ENCODE measurements around the gene SLC22A7.
"Not testable (repeated sequence)": the region's sequence is repeated elsewhere in the genome, so short reads cannot be mapped to it uniquely, and the experiment has no call there.

SLC22A7 gene

DNA sequence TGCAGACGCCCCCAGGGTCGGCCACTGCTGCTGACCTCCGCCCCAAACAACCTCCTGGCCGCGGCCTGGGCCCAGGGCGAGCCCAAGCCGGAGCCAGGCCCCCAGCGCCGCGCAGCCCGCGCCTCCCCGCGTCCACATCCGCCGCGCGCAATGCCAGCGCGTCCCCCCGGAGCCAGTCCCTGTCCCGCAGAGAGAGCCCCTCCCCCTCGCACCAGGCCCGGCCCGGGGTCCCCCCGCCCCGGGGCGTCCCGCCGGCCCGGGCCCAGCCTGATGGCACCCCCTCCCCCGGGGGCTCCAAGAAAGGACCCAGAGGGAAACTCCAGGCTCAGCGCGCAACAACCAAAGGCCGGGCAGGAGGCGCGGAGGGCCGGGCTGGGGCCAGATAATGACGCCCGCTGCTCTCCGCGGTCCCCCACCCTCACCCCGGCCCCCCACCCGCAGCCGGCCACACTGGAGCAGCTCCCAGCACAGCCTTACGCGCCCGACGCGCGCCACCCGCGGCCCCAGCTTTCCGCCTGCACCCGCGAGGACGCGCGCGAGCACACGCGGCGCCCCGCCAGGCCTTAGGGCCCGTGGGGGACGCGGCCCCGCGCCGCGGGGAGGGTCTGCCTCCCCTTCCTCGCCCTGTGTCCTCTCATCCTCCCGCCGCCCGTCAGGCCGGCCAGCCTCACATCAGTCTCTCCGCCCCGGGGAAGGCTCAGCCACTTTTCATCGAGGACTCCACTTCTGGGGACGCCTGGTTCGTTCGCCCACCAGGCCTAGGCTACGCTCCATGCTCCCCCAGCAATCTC, 12.9 kb upstream of the SLC22A7 start:
- no peak for DNase-seq

DNA sequence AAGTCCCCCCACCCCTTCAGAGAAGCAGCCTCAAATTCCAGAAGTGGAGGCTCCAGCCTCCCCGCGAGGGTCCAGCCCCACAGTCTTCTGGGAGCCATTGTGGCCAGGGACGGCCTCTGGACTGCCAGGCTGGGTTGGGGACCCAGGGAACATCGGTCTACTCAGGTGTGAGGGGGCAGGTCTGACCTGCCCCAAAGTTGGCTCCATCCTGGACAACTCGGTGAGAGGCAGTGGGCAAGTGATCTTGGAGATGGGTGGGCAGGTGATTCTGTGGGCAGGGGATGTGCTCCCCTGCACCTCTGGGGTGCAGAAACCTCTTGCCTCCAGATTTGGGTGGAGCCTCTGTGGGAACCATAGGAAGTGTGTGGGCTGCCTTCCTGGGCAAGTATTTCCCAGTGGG, 12.2 kb upstream of the SLC22A7 start:
- DNase-seq: no peak

DNA sequence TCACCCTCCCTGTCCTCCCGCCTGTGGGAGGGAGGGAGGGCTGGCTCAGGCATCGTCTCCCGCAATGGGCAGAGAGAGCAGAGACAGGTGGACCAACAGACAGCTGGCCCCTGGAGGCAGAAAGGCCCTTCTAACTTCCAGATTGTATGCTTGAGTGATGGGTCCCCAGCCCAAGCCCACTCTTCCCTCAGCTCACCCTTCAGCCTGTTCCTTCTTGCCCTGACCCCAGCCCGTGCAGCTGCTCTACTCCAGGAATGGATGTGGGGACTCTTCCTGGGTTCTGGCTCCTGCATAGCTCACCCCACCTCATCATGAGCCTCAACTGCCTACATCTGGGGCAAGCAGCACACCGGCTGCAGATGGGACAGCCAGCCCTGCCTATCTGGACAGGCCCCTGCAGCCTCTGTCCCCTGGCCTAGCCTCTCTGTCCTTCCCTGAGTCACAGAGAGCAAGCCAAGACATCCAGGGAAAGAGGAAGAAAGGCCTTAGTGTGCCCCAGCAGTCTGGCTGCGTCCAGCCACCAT, 11.5 kb upstream of the SLC22A7 start:
- no peak for DNase-seq

DNA sequence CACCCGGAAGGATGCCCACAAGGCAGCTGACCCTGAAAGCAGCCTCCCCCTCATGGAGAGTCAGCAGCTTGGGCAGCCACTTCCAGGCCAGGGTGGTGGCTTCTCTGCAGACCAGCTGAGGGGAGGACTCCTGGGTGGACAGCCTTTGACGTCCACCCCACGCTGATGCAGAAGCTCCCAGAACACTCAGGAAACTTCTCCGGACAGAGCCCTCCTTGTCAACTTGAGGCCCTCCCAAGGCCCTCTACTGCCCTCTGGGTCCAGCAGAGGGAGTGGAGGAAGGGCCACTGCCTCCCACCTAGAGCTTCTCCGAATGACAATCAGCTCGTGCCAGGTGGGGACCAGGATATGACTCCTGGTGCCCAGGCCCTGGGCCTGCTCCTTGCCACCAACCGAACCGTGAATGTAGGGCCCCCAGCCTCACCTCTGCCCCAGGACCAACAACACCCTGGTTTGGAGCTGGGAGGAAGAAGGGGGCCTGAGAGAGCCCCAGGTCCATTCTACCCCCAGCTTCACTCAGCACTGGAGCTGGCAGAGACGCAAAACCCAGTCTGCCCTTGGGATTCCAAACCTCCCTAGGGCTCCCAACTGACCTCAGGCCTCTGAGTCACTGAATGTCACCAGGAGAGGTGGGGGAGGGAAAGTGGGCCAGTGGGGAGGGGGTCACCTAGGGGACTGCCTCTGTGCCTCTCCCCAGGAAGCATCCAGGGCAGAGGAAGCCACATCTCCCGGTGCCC, 10.9 kb upstream of the SLC22A7 start:
- no peak for DNase-seq

DNA sequence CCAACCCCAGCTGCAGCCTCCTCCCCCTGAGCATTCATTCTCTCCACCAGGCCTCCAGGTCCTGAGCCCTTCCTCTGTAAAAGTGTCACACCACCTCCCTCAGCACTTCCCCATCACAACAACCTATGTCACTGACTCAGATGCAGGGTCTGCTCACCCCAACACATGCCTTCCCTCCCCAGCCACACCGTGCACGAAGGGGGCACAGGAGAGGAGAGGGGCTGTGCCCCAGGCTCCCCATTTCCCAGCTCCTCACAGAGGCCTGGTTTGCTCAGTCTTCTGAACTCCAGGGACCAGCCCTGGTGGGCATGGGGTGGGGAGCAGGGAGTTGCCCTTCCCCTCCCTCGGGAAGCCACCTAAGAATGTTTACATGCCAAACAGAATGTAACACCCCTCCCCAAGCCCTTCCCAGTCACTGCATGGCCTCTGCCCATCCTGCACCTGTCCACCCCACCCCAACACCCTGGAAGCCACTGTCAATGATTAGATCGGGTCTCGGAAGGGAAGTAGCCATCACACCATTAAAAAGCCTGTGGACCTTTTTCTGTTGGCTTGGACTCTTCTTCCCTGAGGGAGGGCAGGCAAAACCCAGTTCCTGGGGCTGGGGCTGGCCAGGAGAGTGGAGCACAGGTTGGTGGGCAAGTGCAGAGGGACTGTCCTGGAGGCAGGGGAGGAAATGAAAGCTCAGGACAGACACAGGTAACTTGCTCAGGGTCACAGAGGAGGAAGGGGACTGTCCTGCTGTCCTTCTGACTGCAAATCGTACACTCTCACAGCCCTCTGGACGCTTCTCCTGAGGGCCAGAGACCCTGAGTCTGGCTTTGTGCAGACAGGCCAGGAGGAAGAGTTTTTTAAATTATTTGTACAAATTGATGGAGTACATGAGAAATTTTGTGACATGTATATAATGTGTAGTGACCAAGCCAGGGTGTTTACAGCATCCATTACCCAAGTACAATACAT, 10.1 kb upstream of the SLC22A7 start:
- DNase-seq: no peak

DNA sequence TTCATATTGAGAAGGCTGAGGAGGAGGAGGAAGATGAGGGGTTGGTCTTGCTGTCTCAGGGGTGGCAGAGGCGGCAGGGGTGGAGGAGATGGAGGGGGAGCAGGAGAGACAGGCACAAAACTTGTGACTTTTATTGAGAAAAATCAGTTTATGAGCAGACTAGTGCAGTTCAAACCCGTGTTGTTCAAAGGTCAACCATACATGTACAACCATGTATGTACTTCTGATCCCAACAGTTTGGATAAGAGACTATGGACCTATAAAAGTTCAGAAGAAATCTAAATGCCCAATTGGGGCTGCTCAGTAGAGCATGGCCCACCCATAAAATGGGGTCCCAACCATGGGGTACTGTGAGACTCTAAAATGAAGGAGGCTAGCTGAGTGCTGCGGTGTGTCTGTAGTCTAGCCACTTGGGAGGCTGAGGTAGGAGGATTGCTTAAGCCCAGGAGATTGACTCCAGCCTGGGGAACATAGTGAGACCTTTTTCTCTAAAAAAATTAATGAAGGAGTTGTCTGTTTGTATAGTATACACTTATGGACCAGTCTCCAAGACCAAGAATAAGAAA, 7.6 kb upstream of the SLC22A7 start:
- no peak for DNase-seq

DNA sequence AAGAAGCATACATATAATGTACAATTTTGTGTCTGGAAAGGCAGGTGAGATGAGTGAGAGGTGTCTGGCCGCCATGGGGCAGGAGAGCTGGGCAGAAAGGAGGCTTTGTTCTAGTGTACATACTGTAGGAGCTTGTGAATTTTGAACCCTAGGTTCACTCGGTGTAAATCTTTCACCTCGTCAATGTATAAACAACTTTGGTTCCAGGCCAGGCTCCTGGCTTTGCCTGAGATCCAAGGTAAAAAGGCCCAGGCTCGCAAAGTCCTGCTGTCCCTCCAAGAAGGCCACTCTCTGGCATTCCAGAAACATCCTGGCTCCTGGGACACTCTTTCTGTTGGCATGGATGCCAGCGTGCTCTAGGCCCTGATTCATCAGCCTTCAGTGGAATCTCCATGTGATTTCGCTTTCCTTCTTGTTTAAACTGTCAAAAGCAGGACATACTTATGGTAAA, 7.1 kb upstream of the SLC22A7 start:
- no peak for DNase-seq

DNA sequence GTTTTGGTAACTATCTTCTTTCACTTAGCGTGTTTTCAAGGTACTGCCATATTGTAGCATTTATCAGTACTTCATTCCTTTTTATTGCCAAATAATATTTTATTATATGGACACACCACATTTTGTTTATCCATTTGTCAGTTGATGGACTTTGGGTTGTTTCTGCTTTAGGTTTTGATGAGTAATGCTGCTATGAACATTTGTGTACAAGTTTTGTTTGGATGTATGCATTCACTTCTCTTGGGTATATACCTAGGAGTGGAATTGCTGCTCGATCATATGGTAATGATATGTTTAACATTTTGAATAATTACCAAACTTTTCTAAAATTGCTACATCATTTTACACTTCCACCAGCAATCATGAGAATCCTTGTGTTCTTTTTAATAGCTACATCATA, 6.4 kb upstream of the SLC22A7 start:
- no peak for DNase-seq

DNA sequence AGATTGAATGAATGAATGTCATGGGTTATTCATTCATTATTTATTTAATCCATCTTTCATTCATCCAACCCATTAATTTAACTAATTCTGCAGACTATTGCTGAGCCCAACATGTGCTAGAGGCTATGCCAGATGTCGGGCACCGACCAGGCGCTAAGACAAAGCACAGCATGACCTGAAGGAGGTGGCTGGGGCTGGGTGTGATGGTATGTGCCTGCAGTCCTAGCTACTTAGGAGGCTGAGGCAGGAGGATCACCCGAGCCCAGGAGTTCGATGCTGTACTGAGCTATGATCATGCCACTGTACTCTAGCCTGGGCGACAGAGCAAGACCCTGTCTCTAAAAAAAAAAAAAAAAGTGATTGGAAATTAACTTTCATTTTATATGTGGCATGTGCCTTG, 5.7 kb upstream of the SLC22A7 start:
- DNase-seq: no peak

DNA sequence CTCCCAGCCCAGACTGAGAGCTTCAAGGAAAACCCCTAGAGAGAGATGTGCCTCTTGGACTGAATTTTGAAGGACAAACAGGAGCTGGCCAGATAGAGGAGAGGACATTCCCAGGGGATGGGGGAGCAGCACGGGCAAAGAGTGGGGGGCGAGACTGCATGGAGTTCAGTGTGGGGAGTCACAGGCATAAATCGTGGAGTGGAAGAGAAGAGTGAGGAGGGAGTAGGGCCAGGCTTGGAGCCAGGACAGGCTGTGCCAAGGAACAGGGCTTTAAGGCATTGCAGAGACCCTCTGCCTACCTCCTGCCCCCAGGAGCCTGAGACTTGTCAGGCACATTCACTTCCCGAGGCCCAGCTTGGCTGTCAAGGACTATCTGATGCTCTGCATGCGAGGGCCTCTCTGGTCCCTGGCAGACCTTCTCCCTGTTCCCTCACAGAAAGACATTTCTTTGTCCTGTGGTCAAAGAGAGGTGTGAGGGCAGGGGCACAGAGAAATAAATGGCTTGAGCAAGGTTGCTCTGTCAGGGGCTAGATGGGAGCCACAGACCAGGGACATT, 5.2 kb upstream of the SLC22A7 start:
- no peak for DNase-seq

DNA sequence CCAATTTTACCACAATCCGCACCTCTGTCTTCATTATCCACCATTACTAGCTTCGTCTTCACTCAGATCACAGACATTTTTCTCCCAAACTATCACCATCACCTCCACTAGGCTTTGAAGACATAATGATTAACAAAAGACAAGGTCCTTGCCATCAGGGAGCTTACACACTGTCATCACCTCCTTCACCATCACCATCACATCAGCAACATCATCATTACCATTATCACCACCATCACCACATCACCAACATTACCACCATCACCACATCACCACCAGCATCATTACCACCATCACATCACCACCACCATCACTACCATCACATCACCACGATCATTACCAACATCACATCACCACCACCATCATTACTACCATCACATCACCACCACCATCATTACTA, 4.4 kb upstream of the SLC22A7 start:
- DNase-seq: no peak

DNA sequence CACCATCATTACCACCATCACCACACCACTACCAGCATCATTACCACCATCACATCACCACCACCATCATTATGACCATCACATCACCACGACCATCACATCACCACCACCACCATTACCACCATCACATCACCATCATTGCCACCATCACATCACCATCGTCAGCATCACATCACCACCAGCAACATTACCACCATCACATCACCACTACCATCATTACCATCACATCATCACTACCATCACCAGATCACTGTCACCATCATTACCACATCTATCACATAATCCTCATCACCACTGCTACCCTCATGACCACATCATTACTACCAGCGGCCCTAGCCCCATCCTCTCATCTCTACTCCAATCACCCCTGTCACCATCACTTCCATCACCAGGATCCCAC, 3.5 kb upstream of the SLC22A7 start:
- DNase-seq: no peak

DNA sequence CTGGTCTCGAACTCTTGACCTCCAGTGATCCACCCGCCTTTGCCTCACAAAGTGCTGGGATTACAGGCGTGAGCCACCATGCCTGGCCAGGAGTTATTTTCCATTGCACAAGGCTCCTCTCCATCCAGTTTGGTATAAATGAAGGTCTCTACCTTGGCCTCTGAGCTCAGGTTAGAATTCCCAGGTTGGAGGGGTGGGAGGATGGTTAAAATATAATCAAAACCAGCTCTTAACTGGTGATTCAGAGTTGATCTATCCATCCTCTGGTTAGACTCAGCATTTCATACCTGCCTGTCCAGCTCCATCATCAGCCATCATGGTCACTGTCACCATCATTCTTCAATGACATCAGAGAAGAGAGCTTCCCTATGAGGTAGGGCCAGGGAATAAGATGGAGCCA, 2.6 kb upstream of the SLC22A7 start:
- no peak for DNase-seq

DNA sequence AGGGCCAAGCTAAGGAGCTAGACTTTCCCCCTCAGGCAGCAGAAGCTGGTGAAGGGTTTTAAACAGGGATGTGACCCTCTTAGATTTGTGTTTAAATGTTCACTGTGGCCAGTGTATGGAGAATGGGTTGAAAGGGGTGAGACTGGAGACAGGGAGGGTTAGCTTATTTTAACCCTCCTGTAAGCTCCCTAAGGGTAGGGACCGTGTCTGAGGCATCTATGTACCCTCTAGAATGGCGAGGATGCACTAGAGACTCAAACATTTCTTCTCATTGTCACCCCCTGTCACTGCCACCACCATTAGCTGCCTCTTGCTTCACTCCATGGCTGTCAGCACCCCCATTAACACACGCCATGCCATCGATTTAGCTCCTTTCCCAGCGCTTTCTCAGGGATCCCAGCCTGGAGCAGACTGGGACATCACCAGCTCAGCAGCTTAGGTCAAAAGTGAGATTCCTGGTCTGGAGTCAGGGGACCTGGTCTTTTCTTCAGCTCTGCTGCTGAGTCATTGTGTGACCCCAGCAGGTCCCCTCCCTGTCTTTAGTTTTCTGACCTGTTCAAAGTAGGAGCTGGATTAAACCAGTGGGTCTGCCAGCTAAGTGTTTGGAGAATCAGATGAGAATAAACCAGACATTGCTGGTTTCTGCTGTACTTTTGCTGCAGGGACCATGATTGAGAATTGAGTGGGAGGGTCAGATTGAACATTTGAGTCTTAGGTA, 1.1 kb upstream of the SLC22A7 start:
- DNase-seq: no peak

DNA sequence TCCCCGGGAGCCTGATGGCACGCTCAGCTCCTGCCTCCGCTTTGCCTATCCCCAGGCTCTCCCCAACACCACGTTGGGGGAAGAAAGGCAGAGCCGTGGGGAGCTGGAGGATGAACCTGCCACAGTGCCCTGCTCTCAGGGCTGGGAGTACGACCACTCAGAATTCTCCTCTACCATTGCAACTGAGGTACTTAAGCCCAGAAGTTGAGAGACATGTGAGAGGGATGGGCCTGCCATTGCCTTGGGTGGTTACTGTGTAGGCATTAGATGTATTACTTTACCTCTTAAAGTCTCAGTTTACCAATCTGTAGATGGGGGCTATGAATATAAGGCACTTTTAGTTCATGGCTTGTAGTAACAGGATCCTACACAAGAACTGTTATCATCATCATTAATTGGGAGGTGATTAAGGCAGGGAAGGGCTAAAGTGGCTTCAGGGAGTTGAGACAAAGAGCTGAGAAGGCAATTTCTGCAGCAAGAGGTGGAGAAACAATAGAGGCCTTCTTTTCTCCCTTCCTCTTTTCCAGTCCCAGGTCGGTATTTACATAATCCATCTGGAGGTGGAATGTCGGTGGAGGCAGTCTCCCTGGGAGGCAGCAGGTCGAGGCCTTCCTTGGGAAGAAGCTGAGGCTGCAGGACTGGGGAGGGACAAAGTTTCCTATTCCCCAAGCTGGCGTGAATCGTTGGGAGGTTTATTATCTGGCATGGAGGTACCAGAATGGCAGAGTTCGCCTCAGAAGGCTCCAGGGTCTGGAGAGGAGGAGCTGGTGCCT, 691 bp downstream of the SLC22A7 start:
- no peak for DNase-seq

DNA sequence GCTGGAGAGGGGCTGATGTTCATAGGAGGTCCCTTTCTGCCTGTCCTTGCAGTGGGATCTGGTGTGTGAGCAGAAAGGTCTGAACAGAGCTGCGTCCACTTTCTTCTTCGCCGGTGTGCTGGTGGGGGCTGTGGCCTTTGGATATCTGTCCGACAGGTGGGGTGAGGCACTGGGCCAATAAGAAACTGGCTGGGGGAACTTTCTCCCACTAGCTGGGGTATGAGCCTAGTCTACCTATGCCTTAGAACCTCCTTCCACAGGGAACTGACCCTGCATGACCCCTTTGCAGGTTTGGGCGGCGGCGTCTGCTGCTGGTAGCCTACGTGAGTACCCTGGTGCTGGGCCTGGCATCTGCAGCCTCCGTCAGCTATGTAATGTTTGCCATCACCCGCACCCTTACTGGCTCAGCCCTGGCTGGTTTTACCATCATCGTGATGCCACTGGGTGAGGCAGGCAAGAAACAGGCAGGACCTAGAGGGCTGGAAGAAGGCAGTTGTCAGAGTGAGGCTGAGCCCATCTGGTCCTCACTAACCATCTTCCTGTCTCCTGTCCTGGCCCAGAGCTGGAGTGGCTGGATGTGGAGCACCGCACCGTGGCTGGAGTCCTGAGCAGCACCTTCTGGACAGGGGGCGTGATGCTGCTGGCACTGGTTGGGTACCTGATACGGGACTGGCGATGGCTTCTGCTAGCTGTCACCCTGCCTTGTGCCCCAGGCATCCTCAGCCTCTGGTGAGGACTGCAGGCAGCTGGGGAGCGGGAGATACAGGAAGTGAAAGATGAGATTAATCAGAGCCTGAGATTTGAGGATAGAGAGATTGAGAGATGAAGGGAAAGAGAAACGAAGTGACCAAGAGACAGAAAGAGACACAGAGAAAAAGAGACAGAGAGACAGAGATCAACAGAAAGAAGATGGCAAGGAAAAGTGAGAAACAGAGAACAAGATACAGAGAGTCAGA, 1.6 kb downstream of the SLC22A7 start:
- DNase-seq: no peak

DNA sequence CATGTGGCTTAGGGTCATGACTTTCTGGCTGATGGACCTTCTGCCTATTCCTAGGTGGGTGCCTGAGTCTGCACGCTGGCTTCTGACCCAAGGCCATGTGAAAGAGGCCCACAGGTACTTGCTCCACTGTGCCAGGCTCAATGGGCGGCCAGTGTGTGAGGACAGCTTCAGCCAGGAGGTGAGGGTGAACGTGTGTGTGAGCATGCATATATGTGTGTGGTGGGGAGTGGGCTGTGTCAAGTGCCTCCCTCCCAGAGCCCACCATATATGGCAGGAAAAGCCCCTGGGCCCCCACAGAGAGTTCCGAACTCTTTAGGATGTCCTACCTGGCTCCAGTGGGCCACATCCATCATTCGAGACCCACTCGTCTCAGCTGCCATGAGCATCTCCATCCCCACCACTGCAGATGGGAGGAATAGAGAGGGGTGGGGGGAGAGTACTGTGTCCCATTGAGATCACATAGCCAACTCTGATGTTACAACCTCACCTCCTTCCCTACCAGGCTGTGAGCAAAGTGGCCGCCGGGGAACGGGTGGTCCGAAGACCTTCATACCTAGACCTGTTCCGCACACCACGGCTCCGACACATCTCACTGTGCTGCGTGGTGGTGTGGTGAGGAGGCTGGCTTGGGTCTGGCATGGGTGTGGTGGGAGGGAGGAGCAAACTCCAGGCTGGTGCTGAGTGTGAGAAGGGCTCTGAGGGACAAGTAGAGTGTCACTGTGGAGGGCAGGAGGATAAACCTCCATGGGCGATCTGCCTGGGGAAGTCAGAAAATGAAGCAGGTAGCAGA, 3.2 kb downstream of the SLC22A7 start:
- DNase-seq: no peak

DNA sequence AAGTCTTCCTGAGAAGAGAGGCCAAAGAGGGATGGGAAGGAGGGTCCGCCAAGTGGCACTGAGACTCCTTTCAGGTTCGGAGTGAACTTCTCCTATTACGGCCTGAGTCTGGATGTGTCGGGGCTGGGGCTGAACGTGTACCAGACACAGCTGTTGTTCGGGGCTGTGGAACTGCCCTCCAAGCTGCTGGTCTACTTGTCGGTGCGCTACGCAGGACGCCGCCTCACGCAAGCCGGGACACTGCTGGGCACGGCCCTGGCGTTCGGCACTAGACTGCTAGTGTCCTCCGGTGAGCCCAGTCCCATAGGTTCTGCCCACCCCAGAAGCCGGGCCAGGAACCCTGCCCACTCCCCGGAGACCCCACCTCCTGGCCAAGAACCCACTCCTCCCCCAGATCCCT, 4.1 kb downstream of the SLC22A7 start:
- DNase-seq: no peak

DNA sequence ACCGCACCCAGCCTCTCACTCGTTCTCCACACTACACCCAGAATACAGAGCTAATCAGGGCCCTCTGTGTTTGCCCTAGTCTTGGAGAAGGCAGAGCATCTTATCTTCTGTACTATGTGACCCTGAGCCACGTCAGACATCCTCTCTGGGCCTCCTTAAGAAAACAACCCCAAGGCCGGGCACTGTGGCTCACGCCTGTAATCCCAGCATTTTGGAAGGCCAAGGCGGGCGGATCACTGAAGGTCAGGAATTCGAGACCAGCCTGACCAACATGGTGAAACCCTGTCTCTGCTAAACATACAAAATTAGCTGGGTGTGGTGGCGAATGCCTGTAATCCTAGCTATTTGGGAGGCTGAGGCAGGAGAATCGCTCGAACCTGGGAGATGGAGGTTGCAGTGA, 4.9 kb downstream of the SLC22A7 start:
- not testable (repeated sequence) for DNase-seq

Data from activated CD4-positive, alpha-beta T cell treated with anti-CD3 and anti-CD28 coated beads, Interleukin-2, Interleukin-6, amounts not matched to agents 100 ng/mL and 50 ng/mL, durations not matched to agents 16 hours and 8 hours (primary cell).